A549 (cell line): ENCODE data around the gene TSNAXIP1. TPM values are rescaled to one million over a fixed set of nuclear protein-coding genes. Genes with fewer than 3 reads are reported as not detected.

Source experiments
- ATAC-seq, 2 experiments: fragments of 200-7000 bp in 1 of 2; fragments of >200 bp in 1 of 2; cut with Nextera tagmentation in 1 of 2; cut with Tn5 transposase in 1 of 2; 3 replicates each; pipeline versions ENCODE4 v1.8.0 to v1.9.1; 2018 to 2020; ENCODE audit warnings: mild to moderate bottlenecking in 1 of 2, moderate library complexity in 1 of 2
- CTCF ChIA-PET: fragments of 300-600 bp; sonication (Branson Sonifier 250); formaldehyde crosslinking; extraction: SDS; loops from one replicate; lab custom pipeline; 2021; ENCODE audit warnings: antibody characterized with exemption, inconsistent platforms; lab: Yijun Ruan, JAX
- POLR2A ChIA-PET: fragments of 350-600 bp; formaldehyde crosslinking; extraction: SDS; loops from one replicate; lab custom pipeline; 2021; ENCODE audit warnings: antibody characterized with exemption, inconsistent platforms; lab: Yijun Ruan, JAX
- DNase-seq, 2 experiments: peaks; one replicate each; pipeline versions ENCODE4 v3.0.0 to v3.0.0-alpha.2; 2011 to 2016; ENCODE audit warnings: low read depth in 1 of 2, low spot score in 1 of 2
- FAIRE-seq: peaks from 2 replicates; lab custom pipeline; 2011; peaks lifted over from hg19 to GRCh38; lab: Jason Lieb, UNC
- H3K27ac ChIP-seq, 2 experiments: fragments of >200 bp; sonication (Bioruptor Twin); formaldehyde crosslinking; 3 replicates each; pipeline ENCODE4 v1.5.1; 2016 to 2017
- H3K4me1 ChIP-seq: fragments of >200 bp; sonication (Bioruptor Twin); formaldehyde crosslinking; 3 replicates; pipeline ENCODE4 v1.6.1; 2016
- H3K4me2 ChIP-seq: fragments of >200 bp; sonication (Bioruptor Twin); formaldehyde crosslinking; 3 replicates; pipeline ENCODE4 v1.6.1; 2016
- H3K4me3 ChIP-seq: fragments of >200 bp; sonication (Bioruptor Twin); formaldehyde crosslinking; 3 replicates; pipeline ENCODE4 v1.5.1; 2016
- H3K9me3 ChIP-seq: fragments of >200 bp; sonication (Bioruptor Twin); formaldehyde crosslinking; 3 replicates; pipeline ENCODE4 v1.6.1; 2016
- BHLHE40 ChIP-seq: IDR thresholded peaks from 2 replicates; pipeline ENCODE4 v1.6.1; 2012; ENCODE audit warnings: low read depth, low read length, inconsistent platforms
- CEBPB ChIP-seq, 2 experiments: fragments of >200 bp in 1 of 2; sonication (Bioruptor Twin) in 1 of 2; formaldehyde crosslinking in 1 of 2; IDR thresholded peaks; 2 replicates each; pipeline ENCODE4 v1.6.1; 2012 to 2016
- CHD4 ChIP-seq: fragments of 200-600 bp; sonication (generic); IDR thresholded peaks from 2 replicates; pipeline ENCODE4 v1.6.1; 2016; ENCODE audit warnings: antibody characterized with exemption, mild to moderate bottlenecking, borderline replicate concordance
- EHMT2 ChIP-seq: fragments of 200-600 bp; sonication (generic); IDR thresholded peaks from 2 replicates; pipeline ENCODE4 v1.6.1; 2016; ENCODE audit warnings: antibody characterized with exemption, low read depth, mild to moderate bottlenecking, moderate library complexity
- ESRRA ChIP-seq: fragments of 150-350 bp; IDR thresholded peaks from 2 replicates; pipeline ENCODE4 v1.6.1; 2014; ENCODE audit warnings: mild to moderate bottlenecking, low read length, borderline replicate concordance
- FOSB ChIP-seq: fragments of 250-450 bp; sonication (Bioruptor Pico); IDR thresholded peaks from 2 replicates; pipeline ENCODE4 v1.5.0; 2020; ENCODE audit warnings: mild to moderate bottlenecking, moderate library complexity
- HDAC2 ChIP-seq: fragments of 200-600 bp; sonication (generic); IDR thresholded peaks from 2 replicates; pipeline ENCODE4 v1.6.1; 2016
- HEYL ChIP-seq: fragments of 250-450 bp; sonication (Bioruptor Pico); IDR thresholded peaks from 2 replicates; pipeline ENCODE4 v1.8.0; 2021; ENCODE audit warnings: mild to moderate bottlenecking, moderate library complexity
- JUNB ChIP-seq: fragments of >200 bp; sonication (Bioruptor Twin); formaldehyde crosslinking; IDR thresholded peaks from 2 replicates; pipeline ENCODE4 v1.6.1; 2016
- KDM1A ChIP-seq: fragments of 200-600 bp; sonication (generic); IDR thresholded peaks from 2 replicates; pipeline ENCODE4 v1.6.1; 2016; ENCODE audit warnings: low read depth, mild to moderate bottlenecking
- KDM5A ChIP-seq: fragments of 200-600 bp; sonication (generic); IDR thresholded peaks from 2 replicates; pipeline ENCODE4 v1.6.1; 2016; ENCODE audit warnings: antibody characterized with exemption, mild to moderate bottlenecking
- MYC ChIP-seq: IDR thresholded peaks from 2 replicates; pipeline ENCODE4 v1.6.1; 2012; ENCODE audit warnings: mild to moderate bottlenecking, inconsistent platforms, low read length, improper control_type of control experiment, borderline replicate concordance
- RNF2 ChIP-seq: fragments of 200-600 bp; sonication (generic); IDR thresholded peaks from 2 replicates; pipeline ENCODE4 v1.6.1; 2016; ENCODE audit warnings: low read depth, mild to moderate bottlenecking, antibody characterized with exemption, moderate library complexity, borderline replicate concordance
- SREBF2 ChIP-seq: fragments of 450-650 bp; IDR thresholded peaks from 2 replicates; pipeline ENCODE4 v1.6.1; 2014; ENCODE audit warnings: mild to moderate bottlenecking, moderate library complexity
- ZC3H11A ChIP-seq: fragments of 450-650 bp; IDR thresholded peaks from 2 replicates; pipeline ENCODE4 v1.6.1; 2014; ENCODE audit warnings: antibody characterized with exemption, mild to moderate bottlenecking
- ZFP36 ChIP-seq: fragments of 450-650 bp; IDR thresholded peaks from 2 replicates; pipeline ENCODE4 v1.6.1; 2014; ENCODE audit warnings: borderline replicate concordance; ENCODE audit not compliant: partially characterized antibody
- ZNF302 ChIP-seq: fragments of 250-450 bp; sonication (Bioruptor Pico); IDR thresholded peaks from 2 replicates; pipeline ENCODE4 v1.9.0; 2021; ENCODE audit warnings: inconsistent platforms, mild to moderate bottlenecking, moderate library complexity
- ZSCAN20 ChIP-seq: fragments of 250-450 bp; sonication (Bioruptor Pico); IDR thresholded peaks from 2 replicates; pipeline ENCODE4 v1.8.0; 2022; ENCODE audit warnings: mild to moderate bottlenecking, moderate library complexity
- WGBS: methylation state at CpG from one replicate; pipeline ENCODE4 v1.1.6; 2017; ENCODE audit errors: missing lambda C conversion rate; 5-methylcytosine and 5-hydroxymethylcytosine counted together
- polyA plus RNA-seq, 4 experiments: library from polyadenylated mRNA; depleted of rRNA in 3 of 4; stranded (reverse); fragments of >200 nt; fragmentation: RNase III in 1 of 4; extraction: RNeasy Plus Mini Kit Qiagen cat#74134 plus additional on column Dnase treatment in 1 of 4; gene quantifications; 2 replicates in 3 of 4; 3 replicates in 1 of 4; pipeline ENCODE4 v1.2.3, GENCODE V29; 2011 to 2017
- TF ChIP-seq, protein P1 (sequence below): fragments of 450-650 bp; IDR thresholded peaks from 2 replicates; pipeline ENCODE4 v1.6.1; 2014; ENCODE audit warnings: antibody characterized with exemption
- TF ChIP-seq, protein P2 (sequence below): fragments of 150-350 bp; IDR thresholded peaks from 2 replicates; pipeline ENCODE4 v1.6.1; 2014; ENCODE audit warnings: low read depth, mild to moderate bottlenecking, low read length
- TF ChIP-seq, protein P3 (sequence below): fragments of 250-450 bp; sonication (Bioruptor Pico); IDR thresholded peaks from 2 replicates; pipeline ENCODE4 v1.5.0; 2020; ENCODE audit warnings: low read depth, mild to moderate bottlenecking, moderate library complexity
- TF ChIP-seq, protein P4 (sequence below): IDR thresholded peaks from 2 replicates; pipeline ENCODE4 v1.6.1; 2012
- TF ChIP-seq, protein P5 (sequence below): fragments of 200-600 bp; sonication (generic); IDR thresholded peaks from 2 replicates; pipeline ENCODE4 v1.6.1; 2016; ENCODE audit warnings: antibody characterized with exemption, mild to moderate bottlenecking, moderate library complexity
- TF ChIP-seq, protein P6 (sequence below): fragments of >200 bp; sonication (Bioruptor Twin); formaldehyde crosslinking; IDR thresholded peaks from 2 replicates; pipeline ENCODE4 v1.6.1; 2016
- TF ChIP-seq, protein P7 (sequence below): IDR thresholded peaks from 2 replicates; pipeline ENCODE4 v1.6.1; 2012
- TF ChIP-seq, protein P8 (sequence below): fragments of >200 bp; sonication (Bioruptor Twin); formaldehyde crosslinking; IDR thresholded peaks from 3 replicates; pipeline ENCODE4 v1.6.1; 2016

The TSNAXIP1 gene
- polyA plus RNA-seq, 2 of the 4 experiments (the other 2 are of a cell fraction) = 0.68 to 1.1 TPM

DNA sequence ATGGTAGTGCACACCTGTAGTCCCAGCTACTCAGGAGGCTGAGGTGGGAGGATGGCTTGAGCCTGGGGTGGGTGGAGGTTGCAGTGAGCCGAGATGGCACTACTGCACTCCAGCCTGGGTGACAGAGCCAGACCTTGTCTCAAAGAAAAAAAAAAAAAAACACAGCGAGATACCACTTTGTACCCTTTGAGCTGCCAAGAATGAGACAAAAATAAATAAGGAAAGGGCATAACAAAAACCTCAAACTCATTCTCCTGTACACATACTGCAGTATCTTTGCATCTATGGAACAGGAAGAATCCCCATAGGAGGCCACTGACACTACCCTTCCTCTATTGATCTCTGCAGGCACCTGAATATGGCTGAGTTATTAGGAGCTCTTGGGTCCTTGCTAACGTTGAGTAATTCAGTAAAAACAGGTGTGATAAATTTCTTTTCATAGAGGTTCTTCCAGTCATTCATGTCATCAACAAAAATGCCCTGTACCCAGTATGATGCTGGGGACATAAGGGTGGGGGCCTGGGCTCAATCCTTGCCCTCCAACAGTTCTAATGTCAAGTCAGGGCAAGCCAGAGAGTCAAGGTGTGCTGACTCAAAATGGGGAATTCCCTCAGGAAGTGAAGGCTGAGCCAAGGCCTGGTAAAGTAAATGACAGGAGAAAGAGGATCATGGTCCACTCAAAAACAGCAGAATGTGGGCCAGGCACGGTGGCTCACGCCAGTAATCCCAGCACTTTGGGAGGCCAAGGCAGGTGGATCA lies 27.3 kb upstream of the TSNAXIP1 start:
- FAIRE-seq = no peak
- CTCF ChIA-PET = interaction anchor here (0.6 to 1.5 kb wide), 4 partner anchors 105 to 352 kb away, joined by 3 to 4 read pairs (median 3); no protein-coding TSS in a partner anchor

DNA sequence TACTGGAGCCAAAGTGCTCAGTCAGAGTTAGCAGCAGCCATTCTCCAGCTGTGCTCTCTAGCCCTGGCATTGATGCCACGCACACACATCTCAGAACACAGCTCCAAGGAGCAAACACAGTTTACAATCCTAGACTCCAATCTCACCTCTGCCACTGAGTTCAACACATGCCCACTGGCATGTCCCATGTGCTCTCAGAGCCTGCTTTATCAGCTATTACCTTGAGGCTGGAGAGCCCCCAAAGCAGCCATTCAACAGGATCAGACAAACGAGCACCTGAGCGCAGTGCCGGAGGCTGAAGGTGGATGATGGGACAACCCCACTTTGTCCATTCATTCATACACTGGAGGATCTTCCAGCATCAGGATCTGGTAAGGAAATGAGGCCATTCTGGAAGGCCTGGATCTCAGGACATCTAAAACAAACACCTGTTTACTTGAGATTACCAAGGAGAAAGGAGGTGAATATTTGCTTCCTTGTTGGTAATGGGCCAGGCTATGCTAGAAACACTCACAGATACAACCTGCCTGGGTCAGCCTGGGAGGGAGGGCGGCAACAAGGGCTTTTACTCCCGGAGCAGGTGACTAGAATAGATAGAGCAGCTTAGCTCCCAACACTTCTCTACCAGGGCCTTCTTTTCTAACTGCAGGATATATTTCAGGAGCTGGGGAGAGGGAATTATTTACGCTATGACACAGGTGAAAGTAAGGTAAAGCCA lies 25.7 kb upstream of the TSNAXIP1 start:
- 91% methylated on average over 7 of the region's 7 CpGs for WGBS
- no peak overlapping the region for H3K27ac ChIP-seq
- no peak for DNase-seq
- TF ChIP-seq CEBPB (IDR thresholded peaks at IDR 0.05) = no peak
- TF ChIP-seq, protein P1, sequence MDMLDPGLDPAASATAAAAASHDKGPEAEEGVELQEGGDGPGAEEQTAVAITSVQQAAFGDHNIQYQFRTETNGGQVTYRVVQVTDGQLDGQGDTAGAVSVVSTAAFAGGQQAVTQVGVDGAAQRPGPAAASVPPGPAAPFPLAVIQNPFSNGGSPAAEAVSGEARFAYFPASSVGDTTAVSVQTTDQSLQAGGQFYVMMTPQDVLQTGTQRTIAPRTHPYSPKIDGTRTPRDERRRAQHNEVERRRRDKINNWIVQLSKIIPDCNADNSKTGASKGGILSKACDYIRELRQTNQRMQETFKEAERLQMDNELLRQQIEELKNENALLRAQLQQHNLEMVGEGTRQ = no peak
- no peak for TF ChIP-seq MYC
- TF ChIP-seq, protein P2, sequence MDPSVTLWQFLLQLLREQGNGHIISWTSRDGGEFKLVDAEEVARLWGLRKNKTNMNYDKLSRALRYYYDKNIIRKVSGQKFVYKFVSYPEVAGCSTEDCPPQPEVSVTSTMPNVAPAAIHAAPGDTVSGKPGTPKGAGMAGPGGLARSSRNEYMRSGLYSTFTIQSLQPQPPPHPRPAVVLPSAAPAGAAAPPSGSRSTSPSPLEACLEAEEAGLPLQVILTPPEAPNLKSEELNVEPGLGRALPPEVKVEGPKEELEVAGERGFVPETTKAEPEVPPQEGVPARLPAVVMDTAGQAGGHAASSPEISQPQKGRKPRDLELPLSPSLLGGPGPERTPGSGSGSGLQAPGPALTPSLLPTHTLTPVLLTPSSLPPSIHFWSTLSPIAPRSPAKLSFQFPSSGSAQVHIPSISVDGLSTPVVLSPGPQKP = no peak
- TF ChIP-seq CHD4 = no peak
- TF ChIP-seq ZFP36 = no peak
- TF ChIP-seq JUNB = no peak
- TF ChIP-seq, protein P3, sequence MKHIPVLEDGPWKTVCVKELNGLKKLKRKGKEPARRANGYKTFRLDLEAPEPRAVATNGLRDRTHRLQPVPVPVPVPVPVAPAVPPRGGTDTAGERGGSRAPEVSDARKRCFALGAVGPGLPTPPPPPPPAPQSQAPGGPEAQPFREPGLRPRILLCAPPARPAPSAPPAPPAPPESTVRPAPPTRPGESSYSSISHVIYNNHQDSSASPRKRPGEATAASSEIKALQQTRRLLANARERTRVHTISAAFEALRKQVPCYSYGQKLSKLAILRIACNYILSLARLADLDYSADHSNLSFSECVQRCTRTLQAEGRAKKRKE (CRISPR knock-in tag) = no peak
- no peak for TF ChIP-seq EHMT2
- no peak for TF ChIP-seq BHLHE40
- no peak for TF ChIP-seq HEYL
- TF ChIP-seq, all 56 proteins: peak for 0
- Histone ChIP-seq H3K9me3 (no peaks in the 10 kb centered on the region), H3K4me3 (no peak overlapping the region), H3K4me1 (0 out of 3 replicates have a peak, but pooled peaks cover 9% of the 10 kb centered on the region), H3K4me2 (no peak overlapping the region)
- POLR2A ChIA-PET = no interaction called here
- FAIRE-seq (no peak), ATAC-seq (no peak; a peak in 2 of 6 replicates)
- CTCF ChIA-PET = interaction anchor here (0.5 to 2.3 kb wide), 4 partner anchors 17 to 65 kb away, joined by 3 to 7 read pairs (median 4); no protein-coding TSS in a partner anchor

More for the DNA sequence above, 27.3 kb upstream of the TSNAXIP1 start:
- no peaks in the 10 kb centered on the region for H3K9me3 ChIP-seq
- 78% methylated on average over 5 of the region's 5 CpGs for WGBS
- no peak for ATAC-seq
- POLR2A ChIA-PET = no interaction called here
- H3K4me2 ChIP-seq = no peak overlapping the region
- no peak overlapping the region for H3K27ac ChIP-seq
- DNase-seq = no peak
- TF ChIP-seq KDM1A = no peak
- no peak for TF ChIP-seq JUNB
- TF ChIP-seq, protein P4, sequence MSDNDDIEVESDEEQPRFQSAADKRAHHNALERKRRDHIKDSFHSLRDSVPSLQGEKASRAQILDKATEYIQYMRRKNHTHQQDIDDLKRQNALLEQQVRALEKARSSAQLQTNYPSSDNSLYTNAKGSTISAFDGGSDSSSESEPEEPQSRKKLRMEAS = no peak
- no peak for TF ChIP-seq HEYL
- TF ChIP-seq ZC3H11A = no peak
- no peak for TF ChIP-seq ESRRA
- TF ChIP-seq, protein P5, sequence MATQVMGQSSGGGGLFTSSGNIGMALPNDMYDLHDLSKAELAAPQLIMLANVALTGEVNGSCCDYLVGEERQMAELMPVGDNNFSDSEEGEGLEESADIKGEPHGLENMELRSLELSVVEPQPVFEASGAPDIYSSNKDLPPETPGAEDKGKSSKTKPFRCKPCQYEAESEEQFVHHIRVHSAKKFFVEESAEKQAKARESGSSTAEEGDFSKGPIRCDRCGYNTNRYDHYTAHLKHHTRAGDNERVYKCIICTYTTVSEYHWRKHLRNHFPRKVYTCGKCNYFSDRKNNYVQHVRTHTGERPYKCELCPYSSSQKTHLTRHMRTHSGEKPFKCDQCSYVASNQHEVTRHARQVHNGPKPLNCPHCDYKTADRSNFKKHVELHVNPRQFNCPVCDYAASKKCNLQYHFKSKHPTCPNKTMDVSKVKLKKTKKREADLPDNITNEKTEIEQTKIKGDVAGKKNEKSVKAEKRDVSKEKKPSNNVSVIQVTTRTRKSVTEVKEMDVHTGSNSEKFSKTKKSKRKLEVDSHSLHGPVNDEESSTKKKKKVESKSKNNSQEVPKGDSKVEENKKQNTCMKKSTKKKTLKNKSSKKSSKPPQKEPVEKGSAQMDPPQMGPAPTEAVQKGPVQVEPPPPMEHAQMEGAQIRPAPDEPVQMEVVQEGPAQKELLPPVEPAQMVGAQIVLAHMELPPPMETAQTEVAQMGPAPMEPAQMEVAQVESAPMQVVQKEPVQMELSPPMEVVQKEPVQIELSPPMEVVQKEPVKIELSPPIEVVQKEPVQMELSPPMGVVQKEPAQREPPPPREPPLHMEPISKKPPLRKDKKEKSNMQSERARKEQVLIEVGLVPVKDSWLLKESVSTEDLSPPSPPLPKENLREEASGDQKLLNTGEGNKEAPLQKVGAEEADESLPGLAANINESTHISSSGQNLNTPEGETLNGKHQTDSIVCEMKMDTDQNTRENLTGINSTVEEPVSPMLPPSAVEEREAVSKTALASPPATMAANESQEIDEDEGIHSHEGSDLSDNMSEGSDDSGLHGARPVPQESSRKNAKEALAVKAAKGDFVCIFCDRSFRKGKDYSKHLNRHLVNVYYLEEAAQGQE = no peak
- no peak for TF ChIP-seq BHLHE40
- no peak for TF ChIP-seq ZSCAN20 (CRISPR knock-in tag)
- no peak for TF ChIP-seq SREBF2
- TF ChIP-seq KDM5A = no peak
- TF ChIP-seq CEBPB (IDR thresholded peaks at IDR 0.05) = no peak
- no peak for TF ChIP-seq HDAC2
- TF ChIP-seq, protein P6, sequence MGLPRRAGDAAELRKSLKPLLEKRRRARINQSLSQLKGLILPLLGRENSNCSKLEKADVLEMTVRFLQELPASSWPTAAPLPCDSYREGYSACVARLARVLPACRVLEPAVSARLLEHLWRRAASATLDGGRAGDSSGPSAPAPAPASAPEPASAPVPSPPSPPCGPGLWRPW = no peak
- TF ChIP-seq, protein P7, sequence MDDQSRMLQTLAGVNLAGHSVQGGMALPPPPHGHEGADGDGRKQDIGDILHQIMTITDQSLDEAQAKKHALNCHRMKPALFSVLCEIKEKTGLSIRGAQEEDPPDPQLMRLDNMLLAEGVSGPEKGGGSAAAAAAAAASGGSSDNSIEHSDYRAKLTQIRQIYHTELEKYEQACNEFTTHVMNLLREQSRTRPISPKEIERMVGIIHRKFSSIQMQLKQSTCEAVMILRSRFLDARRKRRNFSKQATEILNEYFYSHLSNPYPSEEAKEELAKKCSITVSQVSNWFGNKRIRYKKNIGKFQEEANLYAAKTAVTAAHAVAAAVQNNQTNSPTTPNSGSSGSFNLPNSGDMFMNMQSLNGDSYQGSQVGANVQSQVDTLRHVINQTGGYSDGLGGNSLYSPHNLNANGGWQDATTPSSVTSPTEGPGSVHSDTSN = no peak
- no peak for TF ChIP-seq FOSB
- TF ChIP-seq RNF2 = no peak
- no peak for TF ChIP-seq EHMT2
- TF ChIP-seq, protein P8, sequence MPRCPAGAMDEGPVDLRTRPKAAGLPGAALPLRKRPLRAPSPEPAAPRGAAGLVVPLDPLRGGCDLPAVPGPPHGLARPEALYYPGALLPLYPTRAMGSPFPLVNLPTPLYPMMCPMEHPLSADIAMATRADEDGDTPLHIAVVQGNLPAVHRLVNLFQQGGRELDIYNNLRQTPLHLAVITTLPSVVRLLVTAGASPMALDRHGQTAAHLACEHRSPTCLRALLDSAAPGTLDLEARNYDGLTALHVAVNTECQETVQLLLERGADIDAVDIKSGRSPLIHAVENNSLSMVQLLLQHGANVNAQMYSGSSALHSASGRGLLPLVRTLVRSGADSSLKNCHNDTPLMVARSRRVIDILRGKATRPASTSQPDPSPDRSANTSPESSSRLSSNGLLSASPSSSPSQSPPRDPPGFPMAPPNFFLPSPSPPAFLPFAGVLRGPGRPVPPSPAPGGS = no peak
- TF ChIP-seq ZNF302 (CRISPR knock-in tag) = no peak
- 0 out of 3 replicates have a peak, but pooled peaks cover 9% of the 10 kb centered on the region for H3K4me1 ChIP-seq
- no peak overlapping the region for H3K4me3 ChIP-seq
